ENCODE data around the gene BRAF.

BRAF gene

GRCh38 chr7:140903741-140904480, 20.8 kb downstream of the BRAF start:
- peak in 1 of 2 donors; percentile 43 for DNase-seq (ENCODE audit: low read depth in 2 of 2)
- H3K4me3 ChIP-seq (replicated peaks in 1 of 2; ENCODE audit: low read depth in 2 of 2, low read length in 2 of 2), result no peak overlapping the region
- no peak for TF ChIP-seq CTCF (IDR thresholded peaks at IDR 0.05; ENCODE audit: low read depth, low read length)

- H3K4me3 ChIP-seq (replicated peaks in 1 of 2; ENCODE audit: low read depth in 2 of 2, low read length in 2 of 2), result no peak overlapping the region
- no peak for DNase-seq (ENCODE audit: low read depth in 2 of 2)
- TF ChIP-seq CTCF (IDR thresholded peaks at IDR 0.05; ENCODE audit: low read depth, low read length), result no peak
These were observed 22.3 kb downstream of the BRAF start for GRCh38 chr7:140902303-140902953.

GRCh38 chr7:140901941-140902302, 22.8 kb downstream of the BRAF start:
- no peak overlapping the region for H3K4me3 ChIP-seq (replicated peaks in 1 of 2; ENCODE audit: low read depth in 2 of 2, low read length in 2 of 2)
- DNase-seq (ENCODE audit: low read depth in 2 of 2), result no peak
- no peak for TF ChIP-seq CTCF (IDR thresholded peaks at IDR 0.05; ENCODE audit: low read depth, low read length)

- H3K4me3 ChIP-seq (replicated peaks in 1 of 2; ENCODE audit: low read depth in 2 of 2, low read length in 2 of 2), result no peak overlapping the region
- no peak for DNase-seq (ENCODE audit: low read depth in 2 of 2)
- no peak for TF ChIP-seq CTCF (IDR thresholded peaks at IDR 0.05; ENCODE audit: low read depth, low read length)
These were observed 24.8 kb downstream of the BRAF start for GRCh38 chr7:140899883-140900282.

GRCh38 chr7:140898786-140899536, 25.8 kb downstream of the BRAF start:
- DNase-seq (ENCODE audit: low read depth in 2 of 2), result peak in 1 of 2 donors; percentile 58
- no peak overlapping the region for H3K4me3 ChIP-seq (replicated peaks in 1 of 2; ENCODE audit: low read depth in 2 of 2, low read length in 2 of 2)
- TF ChIP-seq CTCF (IDR thresholded peaks at IDR 0.05; ENCODE audit: low read depth, low read length), result no peak

- no peak overlapping the region for H3K4me3 ChIP-seq (replicated peaks in 1 of 2; ENCODE audit: low read depth in 2 of 2, low read length in 2 of 2)
- no peak for TF ChIP-seq CTCF (IDR thresholded peaks at IDR 0.05; ENCODE audit: low read depth, low read length)
- no peak for DNase-seq (ENCODE audit: low read depth in 2 of 2)
These were observed 27.7 kb downstream of the BRAF start for GRCh38 chr7:140896996-140897395.
